ENCODE results near the gene WIF1. TPM values are rescaled to one million over a fixed set of nuclear protein-coding genes. Genes with fewer than 3 reads are reported as not detected.

The WIF1 gene, protein sequence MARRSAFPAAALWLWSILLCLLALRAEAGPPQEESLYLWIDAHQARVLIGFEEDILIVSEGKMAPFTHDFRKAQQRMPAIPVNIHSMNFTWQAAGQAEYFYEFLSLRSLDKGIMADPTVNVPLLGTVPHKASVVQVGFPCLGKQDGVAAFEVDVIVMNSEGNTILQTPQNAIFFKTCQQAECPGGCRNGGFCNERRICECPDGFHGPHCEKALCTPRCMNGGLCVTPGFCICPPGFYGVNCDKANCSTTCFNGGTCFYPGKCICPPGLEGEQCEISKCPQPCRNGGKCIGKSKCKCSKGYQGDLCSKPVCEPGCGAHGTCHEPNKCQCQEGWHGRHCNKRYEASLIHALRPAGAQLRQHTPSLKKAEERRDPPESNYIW
- polyA plus RNA-seq (ENCODE audit: insufficient read length in 4 of 4): 1 to 10 TPM; 1.4 to 3.2 (median 2.1) TPM

DNA sequence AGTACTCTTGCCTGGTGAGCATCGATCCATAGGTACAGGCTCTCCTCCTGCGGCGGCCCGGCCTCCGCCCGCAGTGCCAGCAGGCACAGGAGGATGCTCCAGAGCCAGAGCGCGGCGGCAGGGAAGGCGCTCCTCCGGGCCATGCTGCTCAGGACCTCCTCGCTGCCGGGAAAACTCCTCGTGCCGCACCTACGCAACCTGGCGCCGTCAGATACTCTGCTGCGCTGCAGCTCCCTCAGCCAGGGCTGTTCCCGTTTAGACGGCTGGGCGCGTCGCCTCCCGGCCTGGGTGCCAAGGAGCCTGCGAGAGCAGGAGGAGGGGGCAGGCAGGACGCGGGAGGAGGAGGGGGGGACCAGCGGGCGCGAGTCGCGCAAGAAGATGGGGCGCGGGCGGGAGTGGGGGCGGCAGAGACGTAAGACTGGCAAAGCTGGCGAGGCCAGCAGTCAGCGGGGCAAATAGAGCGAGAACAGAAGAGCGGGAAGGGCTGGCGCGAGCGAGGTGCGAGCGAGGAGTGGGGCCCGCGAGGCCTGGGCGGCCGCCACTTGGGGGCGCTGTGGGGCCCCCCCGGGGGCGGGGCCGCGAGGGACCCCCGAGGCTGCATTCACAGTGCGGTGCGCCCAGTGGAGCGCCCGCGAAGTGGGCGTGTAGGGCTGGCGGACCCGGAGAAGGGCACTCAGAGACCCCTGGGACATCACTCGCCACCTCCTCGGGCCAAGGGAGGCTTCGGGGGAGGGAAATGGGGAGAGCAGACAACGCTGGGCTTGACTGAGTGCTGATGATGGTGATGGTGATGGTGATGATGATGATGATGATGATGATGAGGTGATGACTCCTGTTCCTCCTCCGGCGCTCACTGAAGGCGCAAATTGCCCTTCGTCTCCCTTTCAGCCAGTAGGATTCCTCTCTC, at the start of gene WIF1:
WIF1 (minus strand) TSS at position 257 of the 907 bp plus-strand sequence; CDS start at position 143, 114 bp downstream.
- DNase-seq (ENCODE audit: low read depth in 4 of 4, low spot score in 2 of 4): peak in 1 of 4 donors; percentile 14

DNA sequence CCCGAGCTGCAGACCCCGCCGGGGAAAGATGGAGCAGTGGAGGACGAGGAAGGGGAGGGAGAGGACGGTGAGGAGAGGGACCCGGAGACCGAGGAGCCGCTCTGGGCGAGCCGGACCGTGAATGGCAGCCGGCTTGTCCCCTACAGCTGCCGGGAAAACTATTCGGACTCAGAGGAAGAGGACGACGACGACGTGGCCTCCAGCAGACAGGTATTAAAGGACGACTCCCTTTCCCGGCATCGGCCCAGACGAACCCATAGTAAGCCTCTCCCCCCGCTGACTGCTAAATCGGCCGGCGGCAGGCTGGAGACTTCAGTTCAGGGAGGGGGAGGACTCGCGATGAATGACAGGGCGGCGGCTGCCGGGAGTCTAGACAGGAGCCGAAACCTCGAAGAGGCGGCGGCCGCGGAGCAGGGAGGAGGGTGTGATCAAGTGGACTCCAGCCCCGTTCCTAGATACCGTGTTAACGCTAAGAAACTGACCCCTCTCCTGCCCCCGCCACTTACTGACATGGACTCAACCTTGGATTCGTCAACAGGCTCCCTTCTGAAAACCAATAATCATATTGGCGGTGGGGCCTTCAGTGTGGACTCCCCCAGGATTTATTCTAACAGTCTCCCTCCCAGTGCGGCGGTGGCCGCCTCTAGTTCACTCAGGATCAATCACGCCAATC, 49.2 kb upstream of the WIF1 start:
- peak in 3 of 4 donors; percentile 13 to 28 (median 23) for DNase-seq (ENCODE audit: low read depth in 4 of 4, low spot score in 2 of 4)

DNA sequence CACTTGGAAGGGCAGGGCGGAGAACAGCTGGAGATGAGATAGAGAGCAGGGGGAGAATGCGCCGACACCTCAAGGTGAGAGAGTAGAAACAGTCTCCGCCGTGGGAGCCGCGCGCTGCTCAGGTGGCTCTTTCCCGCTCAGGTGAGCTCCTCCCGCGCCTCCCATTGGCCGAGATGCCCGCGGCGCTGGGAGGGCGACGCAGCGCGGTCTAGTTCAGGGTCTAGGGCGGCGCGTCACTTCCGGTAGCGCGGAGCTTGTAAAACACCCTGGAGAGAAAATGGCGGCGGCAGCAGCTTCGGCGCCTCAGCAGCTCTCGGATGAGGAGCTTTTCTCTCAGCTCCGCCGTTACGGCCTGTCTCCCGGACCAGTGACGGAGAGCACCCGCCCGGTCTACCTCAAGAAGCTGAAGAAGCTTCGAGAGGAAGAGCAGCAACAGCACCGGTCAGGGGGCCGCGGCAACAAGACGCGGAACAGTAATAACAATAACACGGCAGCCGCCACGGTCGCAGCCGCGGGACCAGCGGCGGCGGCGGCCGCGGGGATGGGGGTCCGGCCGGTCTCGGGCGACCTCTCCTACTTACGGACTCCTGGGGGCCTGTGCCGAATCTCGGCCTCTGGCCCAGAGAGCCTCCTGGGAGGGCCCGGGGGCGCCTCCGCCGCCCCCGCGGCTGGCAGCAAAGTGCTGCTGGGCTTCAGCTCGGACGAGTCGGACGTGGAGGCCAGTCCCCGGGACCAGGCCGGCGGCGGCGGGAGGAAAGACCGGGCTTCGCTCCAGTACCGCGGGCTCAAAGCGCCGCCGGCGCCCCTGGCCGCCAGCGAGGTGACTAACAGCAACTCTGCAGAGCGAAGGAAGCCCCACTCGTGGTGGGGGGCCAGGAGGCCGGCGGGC, 48.5 kb upstream of the WIF1 start, which contains the start of gene LEMD3:
LEMD3 (plus strand) TSS at position 264 of the 889 bp plus-strand sequence; CDS start at position 278, 14 bp downstream.
- DNase-seq (ENCODE audit: low read depth in 4 of 4, low spot score in 2 of 4): peak; percentile 79 to 93 (median 86)

DNA sequence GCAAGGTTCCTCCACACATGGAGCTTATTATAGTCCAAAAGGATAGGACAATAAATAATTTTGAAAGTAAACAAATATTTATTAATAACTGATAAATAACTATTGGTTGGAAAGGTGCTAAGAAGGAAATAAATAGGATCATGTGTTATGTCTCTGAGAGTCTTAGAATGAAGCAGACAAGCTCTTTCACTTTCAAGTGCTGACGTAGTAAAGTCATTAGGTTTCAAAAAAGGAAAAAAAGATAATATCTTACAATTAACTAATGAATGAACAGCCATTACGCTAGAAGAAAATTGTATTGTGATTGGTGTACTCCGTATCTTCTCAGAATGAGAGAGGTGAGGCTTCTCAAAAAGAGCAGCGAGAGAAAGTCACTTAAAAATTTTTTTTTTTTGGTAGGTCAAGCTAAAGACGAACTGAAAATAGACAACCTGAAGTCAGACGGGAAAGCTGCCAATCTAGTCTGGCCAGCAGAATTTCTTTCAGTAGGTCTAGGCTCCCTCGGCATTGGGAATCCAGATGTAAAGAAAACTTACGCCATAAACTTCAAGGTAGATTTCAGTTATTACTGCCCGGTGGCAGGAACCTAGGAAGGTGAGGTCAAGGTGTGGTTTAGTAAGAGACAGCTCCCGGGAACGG, 47.7 kb upstream of the WIF1 start:
- DNase-seq (ENCODE audit: low read depth in 4 of 4, low spot score in 2 of 4): peak in 1 of 4 donors; percentile 53

DNA sequence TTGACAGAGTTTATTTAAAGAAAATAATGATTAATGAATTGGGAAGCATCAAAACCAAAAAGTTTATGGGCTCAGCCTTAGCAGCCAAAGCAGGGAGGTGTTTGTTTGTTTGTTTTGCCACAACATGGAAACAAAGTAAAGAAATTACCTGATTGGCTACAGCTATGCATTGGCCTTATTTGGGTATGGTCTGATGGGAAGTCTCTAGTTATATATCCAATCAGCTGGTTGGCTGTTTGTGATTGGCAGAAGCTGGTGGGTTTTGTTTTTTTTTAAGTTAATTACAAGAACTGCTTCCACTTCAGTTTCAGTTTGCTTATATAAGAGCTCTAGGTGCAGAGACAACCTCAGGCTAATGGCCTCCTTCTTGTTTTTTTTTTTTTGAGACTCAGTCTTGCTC, 43.7 kb upstream of the WIF1 start:
- DNase-seq (ENCODE audit: low read depth in 4 of 4, low spot score in 2 of 4): no peak

DNA sequence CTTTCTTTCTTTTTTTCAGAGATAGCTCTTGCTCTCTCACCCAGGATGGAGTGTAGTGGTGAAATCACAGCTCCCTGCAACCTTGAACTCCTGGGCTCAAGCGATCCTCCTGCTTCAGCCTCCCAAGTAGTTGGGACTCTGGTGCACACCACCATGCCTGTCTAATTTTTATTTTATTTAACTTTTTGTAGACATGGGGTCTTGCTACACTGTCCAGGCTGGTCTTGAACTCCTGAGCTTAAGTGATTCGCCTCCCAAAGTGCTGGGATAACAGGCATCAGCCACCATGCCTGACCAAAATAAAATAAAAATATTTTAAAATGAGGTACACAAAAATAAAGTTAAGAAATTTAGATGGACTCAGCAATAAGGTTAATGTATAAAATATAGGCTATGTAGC, 43.1 kb upstream of the WIF1 start:
- no peak for DNase-seq (ENCODE audit: low read depth in 4 of 4, low spot score in 2 of 4)

DNA sequence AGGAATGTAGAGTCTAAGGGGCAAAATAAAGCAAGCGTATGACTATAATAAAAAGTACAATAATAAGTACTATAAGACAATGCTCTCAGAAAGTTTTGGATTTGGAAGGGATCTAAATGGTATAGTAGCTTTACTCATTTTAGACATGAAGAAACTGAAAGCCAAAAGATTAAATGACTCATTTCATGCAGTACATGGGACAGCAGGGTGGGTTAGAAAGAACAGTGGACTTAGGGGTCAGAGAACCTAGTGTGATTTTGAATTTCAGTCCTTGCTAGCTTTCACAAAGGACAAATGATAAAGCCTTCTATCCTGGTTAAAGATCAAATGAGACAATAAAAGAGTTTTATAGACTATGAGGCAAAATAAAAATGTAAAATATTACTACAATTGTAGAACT, 41.5 kb upstream of the WIF1 start:
- DNase-seq (ENCODE audit: low read depth in 4 of 4, low spot score in 2 of 4): no peak

DNA sequence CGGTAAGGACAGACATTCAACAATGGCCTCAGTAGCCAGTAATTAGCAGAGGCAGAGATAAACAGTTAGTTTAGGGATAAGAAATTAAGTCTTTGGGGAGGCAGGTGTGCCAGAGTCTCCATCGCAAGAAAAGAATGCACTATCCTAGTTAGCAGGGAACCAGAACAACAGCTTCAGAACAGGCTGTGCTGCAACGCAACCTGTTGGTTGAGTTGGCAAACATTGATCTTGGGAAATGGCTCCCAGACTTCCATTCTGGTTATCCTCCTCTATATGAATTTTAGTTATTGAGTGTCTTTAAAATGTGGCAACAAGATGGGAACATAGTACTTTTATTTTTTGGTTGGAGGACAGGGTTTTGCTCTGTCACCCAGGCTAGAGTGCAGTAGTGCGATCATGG, 36.0 kb upstream of the WIF1 start:
- no peak for DNase-seq (ENCODE audit: low read depth in 4 of 4, low spot score in 2 of 4)

DNA sequence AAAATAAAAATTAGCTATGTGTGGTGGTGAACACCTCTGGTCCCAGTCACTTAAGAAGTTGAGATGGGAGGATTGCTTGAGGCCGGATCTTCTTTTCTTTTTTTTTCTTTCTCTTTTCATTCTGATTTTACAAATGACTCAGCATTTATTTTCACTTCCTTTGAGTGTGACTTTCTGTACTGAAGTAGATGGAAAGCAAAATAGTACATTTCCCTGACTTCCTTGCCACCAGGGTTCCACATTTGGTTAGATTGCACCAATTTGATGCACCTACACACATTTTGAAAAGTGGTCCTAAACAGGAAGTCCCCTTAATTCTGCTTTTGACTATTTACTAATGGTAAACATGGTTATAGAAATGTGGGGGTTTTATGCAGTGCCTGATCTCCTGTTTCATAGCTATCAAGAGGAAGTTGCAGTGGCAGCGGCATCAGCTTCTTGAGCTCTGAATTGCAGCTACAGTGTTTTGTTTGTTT, 35.3 kb upstream of the WIF1 start:
- DNase-seq (ENCODE audit: low read depth in 4 of 4, low spot score in 2 of 4): no peak

DNA sequence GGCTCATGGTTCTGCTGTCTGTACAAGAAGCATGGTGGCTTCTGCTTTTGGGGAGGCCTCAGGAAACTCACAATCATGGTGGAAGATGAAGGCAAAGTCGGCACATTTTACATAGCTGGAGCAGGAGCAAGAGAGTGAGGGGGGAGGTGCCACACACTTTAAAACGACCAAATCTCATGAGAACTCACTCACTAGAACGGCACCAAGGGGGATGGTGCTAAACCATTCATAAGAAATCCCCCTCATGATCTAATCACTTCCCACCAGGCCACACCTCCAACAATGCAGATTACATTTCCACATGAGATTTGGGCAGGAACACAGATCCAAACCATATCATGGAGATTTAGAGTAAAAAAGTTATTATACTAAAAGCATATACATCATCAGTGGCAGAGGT, 34.7 kb upstream of the WIF1 start:
- DNase-seq (ENCODE audit: low read depth in 4 of 4, low spot score in 2 of 4): no peak

DNA sequence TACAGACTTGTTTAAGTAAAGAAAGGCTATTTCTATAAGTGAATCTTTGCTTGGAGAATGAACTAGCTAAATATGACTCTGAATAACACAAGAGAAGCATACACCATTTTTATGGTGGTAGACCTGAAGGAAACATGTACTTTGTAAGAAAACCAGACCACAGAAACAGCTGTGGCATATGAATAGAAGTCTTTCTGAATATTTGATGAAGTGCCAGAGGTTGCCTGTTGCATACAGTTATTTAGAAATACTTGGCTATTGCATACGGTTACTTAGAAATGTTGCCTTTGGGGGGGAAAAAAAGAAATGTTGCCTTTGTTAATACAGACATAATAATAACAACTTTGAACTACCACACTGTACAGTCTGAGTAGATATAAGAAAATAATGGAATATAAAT, 31.5 kb upstream of the WIF1 start:
- no peak for DNase-seq (ENCODE audit: low read depth in 4 of 4, low spot score in 2 of 4)

DNA sequence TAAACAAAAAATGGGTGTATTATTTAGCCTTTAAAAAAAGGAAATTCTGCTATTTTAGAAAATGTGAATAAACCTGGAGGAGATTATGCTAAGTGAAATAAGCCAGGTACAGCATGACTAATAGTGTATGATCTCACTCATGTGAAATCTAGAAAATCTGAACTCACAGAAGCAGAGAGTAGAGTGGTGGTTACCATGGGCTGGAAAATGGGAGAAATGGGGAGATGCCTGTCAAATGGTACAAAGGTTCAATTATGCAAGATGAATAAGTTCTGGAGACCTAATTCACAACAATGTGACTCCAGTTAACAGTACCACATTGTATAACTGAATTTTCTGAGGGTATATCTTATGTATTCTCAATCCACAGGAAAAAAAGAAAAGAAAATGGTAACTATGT, 30.9 kb upstream of the WIF1 start:
- DNase-seq (ENCODE audit: low read depth in 4 of 4, low spot score in 2 of 4): no peak

DNA sequence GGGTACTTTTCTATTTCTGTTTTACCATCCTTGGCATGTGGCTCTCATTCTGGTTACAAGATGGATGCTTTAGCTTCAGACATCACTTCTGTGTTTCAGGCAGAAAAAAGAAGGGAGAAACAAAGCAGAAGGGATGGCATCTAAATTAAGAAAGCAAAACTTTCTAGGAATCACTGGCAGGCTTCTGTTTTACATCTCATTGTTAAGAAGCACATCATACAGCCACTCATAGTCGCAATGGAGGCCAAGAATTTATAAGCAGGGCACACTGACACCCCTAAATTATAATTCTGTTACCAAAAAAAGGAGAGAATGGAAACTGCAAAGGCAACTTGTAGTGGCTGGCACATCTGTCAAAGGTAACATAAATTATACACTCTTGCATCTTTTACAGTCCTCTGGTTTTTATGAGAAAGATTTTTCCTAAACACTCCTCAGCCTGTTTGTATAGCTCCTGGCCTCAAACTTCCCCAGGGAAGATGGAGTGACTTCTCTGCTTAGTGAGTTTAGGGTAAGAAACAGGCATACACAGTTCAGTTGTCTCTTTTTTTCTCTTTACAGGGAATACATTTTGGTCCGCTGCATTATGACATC, 26.3 kb upstream of the WIF1 start:
- no peak for DNase-seq (ENCODE audit: low read depth in 4 of 4, low spot score in 2 of 4)

DNA sequence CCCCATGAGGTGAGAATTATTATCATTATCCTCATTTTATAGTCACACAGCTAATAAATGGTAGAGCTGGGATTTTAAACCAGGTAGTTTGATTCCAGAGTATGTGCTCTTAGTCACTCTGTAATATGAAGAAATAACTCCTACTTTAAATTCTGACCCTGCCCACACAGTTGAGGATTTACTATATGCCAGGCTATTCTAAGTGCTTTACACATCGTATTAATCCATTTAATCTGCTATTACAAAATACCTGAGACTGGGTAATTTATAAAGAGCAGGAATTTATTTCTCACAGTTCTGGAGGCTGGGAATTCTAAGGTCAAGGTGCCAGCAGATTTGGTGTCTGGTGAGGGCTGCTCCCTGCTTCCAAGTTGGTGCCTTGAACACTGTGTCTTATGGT, 19.6 kb upstream of the WIF1 start:
- DNase-seq (ENCODE audit: low read depth in 4 of 4, low spot score in 2 of 4): no peak

DNA sequence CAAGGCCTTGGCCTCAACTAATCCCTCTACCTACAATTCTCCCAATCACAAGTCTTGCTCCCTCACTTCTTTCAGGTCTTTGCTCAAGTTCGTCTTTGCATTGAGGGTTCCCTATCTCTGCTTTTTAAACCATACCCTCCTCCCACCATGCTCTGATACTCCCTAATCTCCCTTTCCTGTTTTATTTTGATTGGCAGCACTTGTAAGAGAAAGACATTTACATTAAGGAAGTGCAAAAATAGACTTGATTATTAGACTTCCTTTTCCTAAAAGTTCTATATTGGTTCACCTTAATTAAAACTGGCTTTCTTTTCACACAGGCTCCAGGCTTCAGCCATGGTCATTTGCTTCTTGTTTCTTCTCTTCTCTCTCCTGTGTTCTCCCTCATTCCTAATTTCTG, 18.3 kb upstream of the WIF1 start:
- DNase-seq (ENCODE audit: low read depth in 4 of 4, low spot score in 2 of 4): no peak

DNA sequence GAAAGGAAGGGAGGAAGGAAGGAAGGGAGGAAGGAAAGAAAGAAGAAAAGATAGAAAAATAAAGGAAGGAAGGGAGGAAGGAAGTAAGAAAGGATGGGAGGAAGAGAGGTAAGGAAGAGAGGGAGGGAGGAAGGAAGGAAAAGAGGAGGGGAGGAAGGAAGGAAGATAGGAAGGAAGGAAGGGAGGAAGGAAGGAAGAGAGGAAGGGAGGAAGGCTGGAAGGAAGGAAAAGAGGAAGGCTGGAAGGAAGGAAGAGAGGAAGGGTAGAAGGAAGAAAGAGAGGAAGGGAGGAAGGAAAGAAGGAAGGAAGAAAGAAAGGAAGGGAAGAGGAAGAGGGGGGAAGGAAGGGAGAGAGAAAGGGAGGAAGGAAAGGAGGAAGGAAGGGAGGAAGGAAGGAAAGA, 12.8 kb upstream of the WIF1 start:
- no peak for DNase-seq (ENCODE audit: low read depth in 4 of 4, low spot score in 2 of 4)

DNA sequence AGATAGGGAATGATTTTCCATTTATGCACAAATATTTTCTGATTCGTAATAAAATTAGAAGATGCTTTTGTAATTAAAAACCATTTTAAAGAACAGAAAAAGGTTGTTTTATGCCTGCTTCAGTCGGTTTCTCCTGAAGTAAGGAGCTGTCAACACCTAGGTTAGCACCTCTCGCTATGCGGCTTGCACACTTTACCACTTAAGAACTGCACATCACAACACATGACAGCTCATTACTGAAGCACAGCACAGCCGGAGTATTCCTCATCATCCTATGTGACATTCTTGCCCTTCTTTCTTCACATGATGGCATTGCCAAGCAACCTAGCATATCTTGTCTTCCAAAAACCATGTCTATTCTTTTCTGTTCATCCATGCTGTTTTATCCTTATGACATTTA, 5.4 kb upstream of the WIF1 start:
- no peak for DNase-seq (ENCODE audit: low read depth in 4 of 4, low spot score in 2 of 4)

DNA sequence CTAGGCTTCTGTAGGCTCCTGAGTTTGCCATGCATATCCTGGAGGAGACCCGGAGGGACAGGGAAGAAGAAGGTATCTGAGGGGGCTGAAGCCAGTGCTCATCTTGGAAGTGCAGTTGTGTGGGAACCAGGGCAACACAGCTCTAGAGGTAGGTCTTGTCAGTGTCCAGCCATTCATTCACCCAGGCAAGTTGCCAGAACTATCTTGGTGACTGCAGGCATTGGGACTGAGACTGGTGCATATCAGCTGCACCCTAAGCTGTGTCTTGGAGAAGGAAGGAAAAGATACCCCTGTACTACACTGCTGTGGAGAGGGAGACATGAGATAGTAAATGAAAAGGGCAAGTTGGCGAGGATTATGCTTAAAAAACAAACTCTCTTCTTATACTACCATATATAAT, 4.9 kb upstream of the WIF1 start:
- no peak for DNase-seq (ENCODE audit: low read depth in 4 of 4, low spot score in 2 of 4)

DNA sequence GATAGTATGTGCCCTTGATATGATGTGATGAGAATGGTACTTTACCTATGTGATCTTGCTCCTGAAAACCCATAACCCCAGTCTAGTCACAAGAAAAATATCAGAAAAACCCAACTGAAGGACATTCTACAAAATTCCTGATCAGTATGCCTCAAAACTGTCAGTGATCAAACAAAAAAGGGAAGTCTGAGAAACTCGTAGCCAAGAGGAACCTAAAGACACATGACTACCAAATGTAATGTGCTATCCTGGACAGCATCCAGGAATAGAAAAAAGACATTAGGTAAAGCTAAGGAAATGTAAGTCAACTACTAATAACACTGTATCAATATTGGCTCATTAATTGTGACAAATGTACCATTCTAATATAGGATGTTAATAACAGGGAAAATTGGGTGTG, 4.1 kb upstream of the WIF1 start:
- no peak for DNase-seq (ENCODE audit: low read depth in 4 of 4, low spot score in 2 of 4)
